GM12878 (cell line): ENCODE measurements around the gene NXPH2. TPM values are rescaled to one million over a fixed set of nuclear protein-coding genes. Genes with fewer than 3 reads are reported as not detected.

ENCODE experiments used
- BHLHE40 ChIP-seq, 2 experiments: fragments of 450-650 bp in 1 of 2; IDR thresholded peaks; 2 replicates each; pipeline ENCODE4 v1.6.1; 2011 to 2017; ENCODE audit warnings: low read depth in 2 of 2, borderline replicate concordance in 1 of 2, improper control_type of control experiment in 1 of 2, low read length in 1 of 2, mild to moderate bottlenecking in 1 of 2
- FOS ChIP-seq: IDR thresholded peaks from 3 replicates; pipeline ENCODE4 v1.6.1; 2011; ENCODE audit warnings: borderline replicate concordance; ENCODE audit not compliant: insufficient read length; ENCODE audit errors: extremely low read depth
- NR2C2 ChIP-seq: IDR thresholded peaks from 2 replicates; pipeline ENCODE4 v1.6.1; 2011; ENCODE audit warnings: borderline replicate concordance, low read depth; ENCODE audit not compliant: control insufficient read depth, insufficient read length
- POLR2AphosphoS5 ChIP-seq: IDR thresholded peaks from 2 replicates; pipeline ENCODE4 v1.6.1; 2011; ENCODE audit warnings: mild to moderate bottlenecking, low read length, inconsistent platforms
- SMARCA5 ChIP-seq: fragments of 450-650 bp; IDR thresholded peaks from 2 replicates; pipeline ENCODE4 v1.6.1; 2017; ENCODE audit warnings: mild to moderate bottlenecking
- SP1 ChIP-seq: IDR thresholded peaks from one replicate; pipeline ENCODE4 v1.6.1; 2011; ENCODE audit warnings: low read depth, low read length
- SUPT20H ChIP-seq: IDR thresholded peaks from 2 replicates; pipeline ENCODE4 v1.6.1; 2011; ENCODE audit warnings: low read depth, mild to moderate bottlenecking, low read length, moderate library complexity, borderline replicate concordance; ENCODE audit not compliant: control insufficient read depth
- YY1 ChIP-seq: IDR thresholded peaks from 2 replicates; pipeline ENCODE4 v1.6.1; 2011; ENCODE audit warnings: low read depth, mild to moderate bottlenecking, low read length
- polyA plus RNA-seq, 11 experiments: library from polyadenylated mRNA; depleted of rRNA in 4 of 11; unstranded in 6 of 11; stranded (reverse) in 5 of 11; fragments of >200 nt; fragmentation: Nextera tagmentation in 4 of 11; fragmentation: Illumina TruSeq in 1 of 11; extraction: Ambion mirVana in 4 of 11; extraction: Trizol in 1 of 11; gene quantifications; 1 replicate in 1 of 11; 2 replicates in 10 of 11; pipeline versions ENCODE4 v1.2.1 to v1.2.3, GENCODE V29; 2011 to 2016; ENCODE audit warnings: inconsistent platforms in 2 of 11, missing spikeins in 2 of 11, low read depth in 1 of 11
- total RNA-seq, 4 experiments: library from RNA; depleted of rRNA in 3 of 4; stranded (reverse); fragments of >200 nt in 3 of 4; fragmentation: Illumina TruSeq in 1 of 4; extraction: Trizol in 1 of 4; gene quantifications; 2 replicates each; pipeline versions ENCODE4 v1.2.1 to v1.2.3, GENCODE V29; 2013 to 2021
- TF ChIP-seq, protein P1 (sequence below): IDR thresholded peaks from 2 replicates; pipeline ENCODE4 v1.6.1; 2012; ENCODE audit warnings: improper control_type of control experiment, low read depth, low read length; ENCODE audit not compliant: insufficient replicate concordance

NXPH2 gene
- total and polyA plus RNA-seq, 10 of the 15 experiments (the other 5 are each of a cell fraction or from before 2014, with no cell fraction given) = not detected

GRCh38 chr2:138723196-138723987, 56.8 kb downstream of the NXPH2 start (continued):
- TF ChIP-seq, protein P1, sequence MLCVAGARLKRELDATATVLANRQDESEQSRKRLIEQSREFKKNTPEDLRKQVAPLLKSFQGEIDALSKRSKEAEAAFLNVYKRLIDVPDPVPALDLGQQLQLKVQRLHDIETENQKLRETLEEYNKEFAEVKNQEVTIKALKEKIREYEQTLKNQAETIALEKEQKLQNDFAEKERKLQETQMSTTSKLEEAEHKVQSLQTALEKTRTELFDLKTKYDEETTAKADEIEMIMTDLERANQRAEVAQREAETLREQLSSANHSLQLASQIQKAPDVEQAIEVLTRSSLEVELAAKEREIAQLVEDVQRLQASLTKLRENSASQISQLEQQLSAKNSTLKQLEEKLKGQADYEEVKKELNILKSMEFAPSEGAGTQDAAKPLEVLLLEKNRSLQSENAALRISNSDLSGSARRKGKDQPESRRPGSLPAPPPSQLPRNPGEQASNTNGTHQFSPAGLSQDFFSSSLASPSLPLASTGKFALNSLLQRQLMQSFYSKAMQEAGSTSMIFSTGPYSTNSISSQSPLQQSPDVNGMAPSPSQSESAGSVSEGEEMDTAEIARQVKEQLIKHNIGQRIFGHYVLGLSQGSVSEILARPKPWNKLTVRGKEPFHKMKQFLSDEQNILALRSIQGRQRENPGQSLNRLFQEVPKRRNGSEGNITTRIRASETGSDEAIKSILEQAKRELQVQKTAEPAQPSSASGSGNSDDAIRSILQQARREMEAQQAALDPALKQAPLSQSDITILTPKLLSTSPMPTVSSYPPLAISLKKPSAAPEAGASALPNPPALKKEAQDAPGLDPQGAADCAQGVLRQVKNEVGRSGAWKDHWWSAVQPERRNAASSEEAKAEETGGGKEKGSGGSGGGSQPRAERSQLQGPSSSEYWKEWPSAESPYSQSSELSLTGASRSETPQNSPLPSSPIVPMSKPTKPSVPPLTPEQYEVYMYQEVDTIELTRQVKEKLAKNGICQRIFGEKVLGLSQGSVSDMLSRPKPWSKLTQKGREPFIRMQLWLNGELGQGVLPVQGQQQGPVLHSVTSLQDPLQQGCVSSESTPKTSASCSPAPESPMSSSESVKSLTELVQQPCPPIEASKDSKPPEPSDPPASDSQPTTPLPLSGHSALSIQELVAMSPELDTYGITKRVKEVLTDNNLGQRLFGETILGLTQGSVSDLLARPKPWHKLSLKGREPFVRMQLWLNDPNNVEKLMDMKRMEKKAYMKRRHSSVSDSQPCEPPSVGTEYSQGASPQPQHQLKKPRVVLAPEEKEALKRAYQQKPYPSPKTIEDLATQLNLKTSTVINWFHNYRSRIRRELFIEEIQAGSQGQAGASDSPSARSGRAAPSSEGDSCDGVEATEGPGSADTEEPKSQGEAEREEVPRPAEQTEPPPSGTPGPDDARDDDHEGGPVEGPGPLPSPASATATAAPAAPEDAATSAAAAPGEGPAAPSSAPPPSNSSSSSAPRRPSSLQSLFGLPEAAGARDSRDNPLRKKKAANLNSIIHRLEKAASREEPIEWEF = no peak
- no peak for TF ChIP-seq SMARCA5
- no peak for TF ChIP-seq YY1
- TF ChIP-seq SP1 = no peak
- TF ChIP-seq FOS = no peak
- no peak for TF ChIP-seq NR2C2
- TF ChIP-seq POLR2AphosphoS5 = no peak
- no peak for TF ChIP-seq BHLHE40 (IDR thresholded peaks at IDR 0.05; ENCODE audit: borderline replicate concordance in 1 of 2, low read depth in 2 of 2, low read length in 1 of 2)
- TF ChIP-seq SUPT20H = no peak
